Tibial nerve (tissue), 4 donors: ENCODE results near the gene TANK. TPM values are rescaled to one million over a fixed set of nuclear protein-coding genes. Genes with fewer than 3 reads are reported as not detected.

Source experiments
- DNase-seq, 2 donors: peaks; one replicate each; pipeline ENCODE4 v3.0.0-alpha.2; 2019; ENCODE audit warnings: low spot score in 2 of 2
- H3K27ac ChIP-seq, 4 donors: fragments of 200-600 bp; sonication (generic) in 3 of 4; one replicate each; pipeline ENCODE4 v1.5.1; 2017 to 2019; ENCODE audit warnings: mild to moderate bottlenecking in 1 of 4
- H3K27me3 ChIP-seq, 2 donors: fragments of 200-600 bp; sonication (generic) in 1 of 2; one replicate each; pipeline versions ENCODE4 v1.5.1 to v1.6.0; 2017 to 2019
- H3K36me3 ChIP-seq, 3 donors: fragments of 200-600 bp; sonication (generic); one replicate each; pipeline ENCODE4 v1.5.1; 2018 to 2019
- H3K4me1 ChIP-seq, 4 donors: fragments of 200-600 bp; sonication (generic) in 3 of 4; one replicate each; pipeline ENCODE4 v1.5.1; 2017 to 2019
- H3K4me3 ChIP-seq, 4 donors: fragments of 200-600 bp; sonication (generic) in 3 of 4; one replicate each; pipeline ENCODE4 v1.5.1; 2017 to 2019; ENCODE audit warnings: mild to moderate bottlenecking in 1 of 4, moderate library complexity in 1 of 4
- H3K9me3 ChIP-seq, 4 donors: fragments of 200-600 bp; sonication (generic) in 3 of 4; one replicate each; pipeline ENCODE4 v1.5.1; 2017 to 2019
- CTCF ChIP-seq, 5 experiments: fragments of 200-600 bp in 3 of 5; fragments of 450-650 bp in 2 of 5; sonication (generic) in 3 of 5; IDR thresholded peaks; one replicate each; pipeline ENCODE4 v1.5.1; 2016 to 2019; ENCODE audit warnings: antibody characterized with exemption in 5 of 5, mild to moderate bottlenecking in 3 of 5, moderate library complexity in 2 of 5
- EP300 ChIP-seq, 2 donors: sonication (generic); formaldehyde crosslinking; IDR thresholded peaks; one replicate each; pipeline ENCODE4 v1.6.1; 2017; ENCODE audit warnings: antibody characterized with exemption in 2 of 2, mild to moderate bottlenecking in 1 of 2
- POLR2A ChIP-seq, 2 donors: fragments of 450-650 bp; IDR thresholded peaks; one replicate each; pipeline ENCODE4 v1.6.1; 2017; ENCODE audit warnings: antibody characterized with exemption in 2 of 2, mild to moderate bottlenecking in 2 of 2, moderate library complexity in 2 of 2
- WGBS, 2 donors: methylation state at CpG; one replicate each; pipeline ENCODE4 v1.1.5; 2018; 5-methylcytosine and 5-hydroxymethylcytosine counted together
- total RNA-seq, 4 donors: library from RNA; depleted of rRNA; stranded (reverse); fragments of >200 nt; gene quantifications; one replicate each; pipeline ENCODE4 v1.1.0, GENCODE V29; 2016

The TANK gene
- total RNA-seq, 4 donors from 2014 or later: 54.4 to 83.5 (median 75.1) TPM

DNA sequence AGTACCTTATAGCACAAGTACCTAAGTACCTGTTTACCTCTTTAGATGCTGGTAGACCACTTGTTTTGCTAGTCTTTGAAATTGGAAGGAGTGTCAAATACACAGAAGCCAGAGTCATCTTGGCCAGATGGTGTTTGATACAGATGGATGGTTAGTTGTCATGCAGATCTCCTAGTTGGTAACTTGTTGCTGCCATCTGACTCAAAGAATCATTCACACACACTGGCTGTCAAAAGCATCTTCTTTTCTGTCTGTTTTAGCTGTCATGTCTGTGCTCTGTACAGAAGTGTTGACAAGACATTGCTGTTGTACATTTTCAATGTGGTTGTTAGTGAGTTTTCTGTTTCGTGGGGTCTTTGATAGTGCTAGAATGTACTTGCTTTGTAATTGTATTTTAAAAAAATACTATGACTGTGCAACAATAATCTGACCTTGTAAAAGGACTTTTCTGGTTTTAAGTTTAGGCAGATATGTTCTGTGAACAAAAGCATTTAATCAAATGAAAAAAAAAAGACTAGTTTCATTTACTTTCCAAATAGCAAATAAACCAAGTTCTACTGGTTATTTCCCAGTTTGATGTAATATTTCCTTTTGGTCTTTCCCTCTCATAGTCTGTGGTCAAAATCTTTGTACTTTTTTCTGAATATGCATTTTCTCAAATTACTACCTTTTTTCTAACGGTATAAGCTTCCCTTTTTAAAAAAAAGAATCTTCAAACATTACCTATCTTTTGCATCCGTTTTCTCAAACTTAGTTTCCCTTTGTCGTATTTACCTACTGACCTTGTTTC is 39.9 kb downstream of the TANK start:
- Histone ChIP-seq H3K4me3 (no peak overlapping the region), H3K27ac (no peak overlapping the region), H3K4me1 (peaks cover 0 to 6% (median 0%) of the 10 kb centered on the region in 4 donors), H3K9me3 (no peaks in the 10 kb centered on the region), H3K36me3 (peaks cover 0 to 37% (median 0%) of the 10 kb centered on the region in 3 donors), H3K27me3 (no peaks in the 10 kb centered on the region)
- no peak for TF ChIP-seq POLR2A (IDR thresholded peaks at IDR 0.05)
- no peak for TF ChIP-seq CTCF (IDR thresholded peaks at IDR 0.05)
- TF ChIP-seq EP300 (IDR thresholded peaks at IDR 0.05): no peak
- DNase-seq: no peak
- 87 to 91% methylated on average over 4 of the region's 4 CpGs for WGBS, 2 donors

DNA sequence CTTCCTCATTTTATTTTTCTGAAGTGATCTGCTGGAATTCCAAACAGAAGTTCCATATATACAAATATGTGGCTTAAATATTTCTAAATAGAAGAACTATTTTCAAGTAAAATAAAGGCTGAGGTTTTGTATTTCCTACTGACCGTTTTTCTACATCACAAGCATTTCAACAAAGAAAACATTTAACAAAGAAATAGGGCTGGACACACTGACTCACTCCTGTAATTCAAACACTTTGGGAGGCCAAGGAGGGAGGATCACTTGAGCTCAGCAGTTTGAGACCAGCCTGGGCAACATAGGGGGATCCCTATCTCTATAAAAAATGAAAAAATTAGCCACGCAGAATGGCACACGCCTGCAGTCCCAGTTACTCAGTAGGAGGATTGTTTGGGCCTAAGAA is 44.6 kb downstream of the TANK start:
- no peak for DNase-seq
- Histone ChIP-seq H3K4me1 (peaks cover 0 to 12% (median 0%) of the 10 kb centered on the region in 4 donors), H3K27ac (no peak overlapping the region), H3K4me3 (no peak overlapping the region), H3K36me3 (peaks cover 0 to 28% (median 0%) of the 10 kb centered on the region in 3 donors), H3K27me3 (no peaks in the 10 kb centered on the region), H3K9me3 (no peaks in the 10 kb centered on the region)
- WGBS, 2 donors: 61 to 74% methylated on average over 3 of the region's 3 CpGs
- TF ChIP-seq EP300 (IDR thresholded peaks at IDR 0.05) (no peak), POLR2A (IDR thresholded peaks at IDR 0.05) (no peak), CTCF (IDR thresholded peaks at IDR 0.05) (no peak)

GRCh38 chr2:161206471-161207032 is 46.3 kb downstream of the TANK start:
- no peak for DNase-seq
- no peak for TF ChIP-seq POLR2A (IDR thresholded peaks at IDR 0.05)
- H3K27me3 ChIP-seq: no peaks in the 10 kb centered on the region
- H3K36me3 ChIP-seq: peaks cover 0 to 36% (median 0%) of the 10 kb centered on the region in 3 donors
- no peak overlapping the region for H3K27ac ChIP-seq
- no peak overlapping the region for H3K4me3 ChIP-seq
- H3K9me3 ChIP-seq: no peaks in the 10 kb centered on the region
- WGBS, 2 donors: 63 to 72% methylated on average over 1 of the region's 1 CpG
- H3K4me1 ChIP-seq: peaks cover 0 to 6% (median 0%) of the 10 kb centered on the region in 4 donors

DNA sequence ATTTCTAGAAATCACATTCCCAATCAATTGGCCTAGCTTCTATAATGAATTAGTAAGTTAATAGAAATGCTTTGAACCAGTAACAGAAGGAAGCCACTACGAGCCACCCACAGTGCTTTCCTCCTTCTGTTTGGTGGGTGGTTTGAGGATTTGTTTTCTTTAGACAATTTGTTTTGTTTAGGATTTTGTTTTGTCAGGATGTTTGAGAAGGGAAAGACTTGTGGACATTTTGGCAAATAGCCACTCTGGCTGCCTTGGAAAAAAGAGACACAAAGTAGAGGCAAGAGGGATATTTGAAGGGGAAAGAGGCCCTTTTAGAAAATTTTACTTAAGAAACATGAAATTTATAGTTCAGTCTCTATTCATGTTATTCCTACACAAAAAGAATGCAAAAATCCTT is 47.7 kb downstream of the TANK start:
- no peak for TF ChIP-seq CTCF (IDR thresholded peaks at IDR 0.05)
- TF ChIP-seq POLR2A (IDR thresholded peaks at IDR 0.05): no peak
- no peak for TF ChIP-seq EP300 (IDR thresholded peaks at IDR 0.05)
- H3K27me3 ChIP-seq: no peaks in the 10 kb centered on the region
- peaks cover 0 to 45% (median 0%) of the 10 kb centered on the region in 3 donors for H3K36me3 ChIP-seq
- H3K4me1 ChIP-seq: peaks cover 0 to 6% (median 0%) of the 10 kb centered on the region in 4 donors
- no peak overlapping the region for H3K27ac ChIP-seq
- 46 to 71% methylated on average over 1 of the region's 1 CpG for WGBS, 2 donors
- no peak overlapping the region for H3K4me3 ChIP-seq
- no peak for DNase-seq
- no peaks in the 10 kb centered on the region for H3K9me3 ChIP-seq

GRCh38 chr2:161208527-161209139 is 48.4 kb downstream of the TANK start:
- Histone ChIP-seq H3K4me1 (peaks cover 0 to 6% (median 0%) of the 10 kb centered on the region in 4 donors), H3K27me3 (no peaks in the 10 kb centered on the region), H3K9me3 (no peaks in the 10 kb centered on the region), H3K36me3 (peaks cover 0 to 49% (median 0%) of the 10 kb centered on the region in 3 donors), H3K27ac (no peak overlapping the region), H3K4me3 (no peak overlapping the region)
- no peak for DNase-seq
- WGBS, 2 donors: 85 to 91% methylated on average over 4 of the region's 4 CpGs
- TF ChIP-seq CTCF (IDR thresholded peaks at IDR 0.05) (no peak), POLR2A (IDR thresholded peaks at IDR 0.05) (no peak), EP300 (IDR thresholded peaks at IDR 0.05) (no peak)
